ENCODE measurements around the gene CHCHD1. TPM values are rescaled to one million over a fixed set of nuclear protein-coding genes. Genes with fewer than 3 reads are reported as not detected.
"Not testable (repeated sequence)": the region's sequence is repeated elsewhere in the genome, so short reads cannot be mapped to it uniquely, and the experiment has no call there.

The CHCHD1 gene
- total RNA-seq, 2 experiments from 2014 or later, result 33.0 to 35.3 TPM

DNA sequence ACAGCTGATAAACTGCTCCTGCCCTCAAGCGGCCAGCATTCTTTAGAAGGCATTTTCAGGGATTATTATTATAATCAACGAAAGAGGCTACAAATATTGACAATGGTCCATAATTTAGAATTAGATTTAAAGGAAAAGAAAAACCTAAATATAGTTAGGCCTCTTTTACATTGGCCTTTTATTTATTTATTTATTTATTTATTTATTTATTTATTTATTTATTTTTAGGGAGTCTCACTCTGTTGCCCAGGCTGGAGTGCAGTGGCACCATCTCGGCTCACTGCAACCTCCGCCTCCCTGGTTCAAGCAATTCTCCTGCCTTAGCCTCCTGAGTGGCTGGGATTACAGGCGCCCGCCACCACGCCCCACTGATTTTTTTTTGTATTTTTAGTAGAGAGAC is 47.2 kb downstream of the CHCHD1 start:
- ATAC-seq; H3K27me3 Mint-ChIP-seq (ENCODE audit: low read depth); H3K9me3 Mint-ChIP-seq (ENCODE audit: insufficient read depth); DNase-seq; H3K4me1 Mint-ChIP-seq (ENCODE audit: low read depth); H3K4me3 Mint-ChIP-seq; POLR2A ChIA-PET; H3K27ac Mint-ChIP-seq: not testable (repeated sequence)
- CTCF ChIA-PET, result interaction anchor here (1.4 kb wide), 1 partner anchor 13 kb away, joined by 4 read pairs; no protein-coding TSS in a partner anchor
- peaks cover 18% of the 10 kb centered on the region for H3K36me3 Mint-ChIP-seq (ENCODE audit: low read depth)

Other genes starting within 250 kb of the CHCHD1 start
- 1 to 10 TPM; 3.7 to 4.3 TPM for gene USP54, start 190.7 kb upstream of the CHCHD1 start, total RNA-seq
- not detected for gene MYOZ1, start 140.6 kb upstream of the CHCHD1 start, total RNA-seq
- under 1 TPM in 1 of 2 experiments, not detected in 1; 0.05 TPM for gene SYNPO2L, start 126.0 kb upstream of the CHCHD1 start, total RNA-seq
- 1 to 10 TPM; 9.3 to 10.0 TPM for gene AGAP5, start 83.9 kb upstream of the CHCHD1 start, total RNA-seq
- gene SEC24C, start 37.7 kb upstream of the CHCHD1 start, total RNA-seq, result 10 to 100 TPM; 88.9 to 94.6 TPM
- gene ZSWIM8, start 3.6 kb downstream of the CHCHD1 start, total RNA-seq, result 10 to 100 TPM; 58.3 to 69.3 TPM
- gene NDST2, start 29.6 kb downstream of the CHCHD1 start, total RNA-seq, result 10 to 100 TPM; 60.7 to 61.1 TPM
- 10 to 100 TPM; 43.2 to 48.4 TPM for gene CAMK2G, start 92.5 kb downstream of the CHCHD1 start, total RNA-seq
- 1 to 10 TPM; 1.1 to 1.6 TPM for gene PLAU, start 129.1 kb downstream of the CHCHD1 start, total RNA-seq
- gene VCL, start 216.1 kb downstream of the CHCHD1 start, total RNA-seq, result 10 to 100 TPM; 31.2 to 33.2 TPM